ENCODE measurements around the gene C17orf50.
A peak's percentile ranks its signal among the peaks of the same experiment; 100 is the strongest.

Gene C17orf50

DNA sequence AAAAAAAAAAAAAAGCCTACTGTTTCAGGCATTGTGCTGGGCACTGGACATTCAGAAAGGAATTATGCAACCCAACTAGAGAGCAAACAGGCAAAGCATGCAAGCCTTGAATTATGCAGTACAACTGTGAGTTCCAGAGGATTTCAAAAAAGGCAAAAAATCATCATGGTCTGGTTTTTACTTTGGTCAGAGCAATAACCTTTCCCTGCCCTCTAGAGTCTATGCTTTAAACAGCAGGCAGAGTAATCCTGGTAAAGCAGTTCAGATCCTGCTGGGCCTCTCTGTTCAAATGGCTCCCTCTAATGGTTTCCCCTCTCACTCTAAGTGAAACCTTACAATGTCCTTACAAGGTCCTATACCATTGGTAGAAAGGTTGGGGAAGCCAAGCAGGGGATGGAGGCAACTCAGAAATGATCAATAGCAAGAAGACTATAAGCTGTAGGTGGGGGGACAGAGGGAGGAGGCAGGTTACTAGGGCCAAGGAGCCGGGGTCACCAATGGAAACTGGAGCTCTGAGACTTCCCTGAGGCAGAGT, 44.0 kb downstream of the C17orf50 start:
- TF ChIP-seq, protein P1, sequence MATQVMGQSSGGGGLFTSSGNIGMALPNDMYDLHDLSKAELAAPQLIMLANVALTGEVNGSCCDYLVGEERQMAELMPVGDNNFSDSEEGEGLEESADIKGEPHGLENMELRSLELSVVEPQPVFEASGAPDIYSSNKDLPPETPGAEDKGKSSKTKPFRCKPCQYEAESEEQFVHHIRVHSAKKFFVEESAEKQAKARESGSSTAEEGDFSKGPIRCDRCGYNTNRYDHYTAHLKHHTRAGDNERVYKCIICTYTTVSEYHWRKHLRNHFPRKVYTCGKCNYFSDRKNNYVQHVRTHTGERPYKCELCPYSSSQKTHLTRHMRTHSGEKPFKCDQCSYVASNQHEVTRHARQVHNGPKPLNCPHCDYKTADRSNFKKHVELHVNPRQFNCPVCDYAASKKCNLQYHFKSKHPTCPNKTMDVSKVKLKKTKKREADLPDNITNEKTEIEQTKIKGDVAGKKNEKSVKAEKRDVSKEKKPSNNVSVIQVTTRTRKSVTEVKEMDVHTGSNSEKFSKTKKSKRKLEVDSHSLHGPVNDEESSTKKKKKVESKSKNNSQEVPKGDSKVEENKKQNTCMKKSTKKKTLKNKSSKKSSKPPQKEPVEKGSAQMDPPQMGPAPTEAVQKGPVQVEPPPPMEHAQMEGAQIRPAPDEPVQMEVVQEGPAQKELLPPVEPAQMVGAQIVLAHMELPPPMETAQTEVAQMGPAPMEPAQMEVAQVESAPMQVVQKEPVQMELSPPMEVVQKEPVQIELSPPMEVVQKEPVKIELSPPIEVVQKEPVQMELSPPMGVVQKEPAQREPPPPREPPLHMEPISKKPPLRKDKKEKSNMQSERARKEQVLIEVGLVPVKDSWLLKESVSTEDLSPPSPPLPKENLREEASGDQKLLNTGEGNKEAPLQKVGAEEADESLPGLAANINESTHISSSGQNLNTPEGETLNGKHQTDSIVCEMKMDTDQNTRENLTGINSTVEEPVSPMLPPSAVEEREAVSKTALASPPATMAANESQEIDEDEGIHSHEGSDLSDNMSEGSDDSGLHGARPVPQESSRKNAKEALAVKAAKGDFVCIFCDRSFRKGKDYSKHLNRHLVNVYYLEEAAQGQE (IDR thresholded peaks at IDR 0.05; ENCODE audit: insufficient read depth in 1 of 2, low read depth in 2 of 2, low read length in 2 of 2): no peak; a peak in 1 of 4 replicates
- TF ChIP-seq FOXP2 (optimal IDR thresholded peaks at IDR 0.05; ENCODE audit: borderline replicate concordance, extremely low read depth, extremely low read length, insufficient read depth): no peak
- TF ChIP-seq POLR2AphosphoS5 (IDR thresholded peaks at IDR 0.05; ENCODE audit: low read depth, low read length): no peak
- no peak for TF ChIP-seq TAF1 (IDR thresholded peaks at IDR 0.05; ENCODE audit: borderline replicate concordance, insufficient read depth, low read length)
- no peak for TF ChIP-seq SIN3A (IDR thresholded peaks at IDR 0.05; ENCODE audit: borderline replicate concordance, insufficient read depth, low read length)

DNA sequence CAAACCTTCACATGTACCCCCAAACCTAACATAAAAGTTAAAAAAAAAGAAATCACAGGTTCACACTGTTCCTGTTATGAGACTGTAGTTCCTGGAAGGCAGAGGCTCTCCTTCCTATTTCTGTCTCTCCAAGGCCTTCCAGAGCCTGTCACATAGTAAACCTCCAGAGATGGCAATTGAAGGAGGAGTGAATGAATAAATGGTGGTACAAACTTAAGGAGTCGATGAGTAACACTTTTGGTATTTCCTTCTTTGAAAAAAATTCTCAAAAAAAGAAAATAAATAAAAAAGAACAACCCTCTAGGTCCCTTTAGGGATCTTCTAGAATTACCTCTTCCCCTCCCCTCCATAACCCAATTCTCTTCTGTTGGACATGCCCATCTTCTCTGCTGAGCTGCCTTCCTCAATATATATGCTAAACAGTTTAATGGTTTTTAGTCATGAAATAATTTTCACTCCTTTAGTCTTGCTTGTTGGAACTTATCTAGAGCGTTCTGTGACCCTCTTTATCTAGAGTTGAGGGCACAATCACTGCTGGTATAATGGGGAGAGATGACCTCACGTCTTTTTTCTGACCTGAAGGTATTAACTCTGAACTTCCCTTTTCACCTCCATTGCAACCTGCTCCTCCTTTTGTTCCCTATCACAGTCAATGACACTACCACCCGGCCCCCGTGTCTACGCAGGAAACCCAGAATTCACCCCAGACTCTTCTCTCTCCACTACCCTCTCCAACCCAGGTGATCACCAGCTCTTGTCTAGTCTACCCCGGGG, 46.9 kb downstream of the C17orf50 start:
- no peak for TF ChIP-seq POLR2AphosphoS5 (IDR thresholded peaks at IDR 0.05; ENCODE audit: low read depth, low read length)
- no peak for TF ChIP-seq TAF1 (IDR thresholded peaks at IDR 0.05; ENCODE audit: borderline replicate concordance, insufficient read depth, low read length)
- no peak for TF ChIP-seq FOXP2 (optimal IDR thresholded peaks at IDR 0.05; ENCODE audit: borderline replicate concordance, extremely low read depth, extremely low read length, insufficient read depth)
- TF ChIP-seq, protein P1 (IDR thresholded peaks at IDR 0.05; ENCODE audit: insufficient read depth in 1 of 2, low read depth in 2 of 2, low read length in 2 of 2): no peak
- TF ChIP-seq SIN3A (IDR thresholded peaks at IDR 0.05; ENCODE audit: borderline replicate concordance, insufficient read depth, low read length): no peak

DNA sequence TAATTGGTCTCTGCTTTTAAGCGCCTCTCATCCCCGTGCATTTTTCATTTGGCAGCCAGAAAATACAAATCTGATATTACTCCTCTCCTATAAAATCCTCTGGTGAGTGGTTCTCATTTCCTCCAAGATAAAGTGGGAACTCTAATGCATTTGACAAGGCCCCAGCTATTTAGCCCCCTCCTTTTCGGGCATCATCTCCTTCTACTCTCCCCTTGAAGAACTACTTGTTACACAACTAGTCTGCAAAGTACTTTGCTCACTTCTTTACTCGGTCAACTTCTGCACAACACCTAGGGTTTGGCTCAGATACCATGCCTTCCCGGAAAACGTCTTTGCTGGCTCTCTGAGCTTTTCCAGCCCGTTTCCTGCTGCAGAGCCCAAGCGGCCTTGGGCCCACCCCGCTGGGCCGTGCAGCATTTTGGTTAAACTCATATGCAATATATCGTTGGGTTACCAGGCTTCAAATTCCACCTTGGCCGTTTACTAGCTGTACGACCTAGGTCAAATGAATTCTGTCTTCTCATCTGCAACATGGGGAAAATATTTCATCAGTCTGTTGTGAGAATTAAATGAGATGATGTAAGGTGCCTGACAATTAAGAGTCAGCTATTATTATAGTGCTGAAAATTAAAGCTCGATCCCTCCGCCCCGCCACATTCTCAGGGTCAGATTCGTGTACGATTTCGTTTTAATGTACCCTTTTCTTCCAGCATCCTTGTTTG, 47.7 kb downstream of the C17orf50 start:
- TF ChIP-seq, protein P1 (IDR thresholded peaks at IDR 0.05; ENCODE audit: insufficient read depth in 1 of 2, low read depth in 2 of 2, low read length in 2 of 2): no peak
- no peak for TF ChIP-seq FOXP2 (optimal IDR thresholded peaks at IDR 0.05; ENCODE audit: borderline replicate concordance, extremely low read depth, extremely low read length, insufficient read depth)
- TF ChIP-seq TAF1 (IDR thresholded peaks at IDR 0.05; ENCODE audit: borderline replicate concordance, insufficient read depth, low read length): no peak
- no peak for TF ChIP-seq POLR2AphosphoS5 (IDR thresholded peaks at IDR 0.05; ENCODE audit: low read depth, low read length)
- no peak for TF ChIP-seq SIN3A (IDR thresholded peaks at IDR 0.05; ENCODE audit: borderline replicate concordance, insufficient read depth, low read length)

DNA sequence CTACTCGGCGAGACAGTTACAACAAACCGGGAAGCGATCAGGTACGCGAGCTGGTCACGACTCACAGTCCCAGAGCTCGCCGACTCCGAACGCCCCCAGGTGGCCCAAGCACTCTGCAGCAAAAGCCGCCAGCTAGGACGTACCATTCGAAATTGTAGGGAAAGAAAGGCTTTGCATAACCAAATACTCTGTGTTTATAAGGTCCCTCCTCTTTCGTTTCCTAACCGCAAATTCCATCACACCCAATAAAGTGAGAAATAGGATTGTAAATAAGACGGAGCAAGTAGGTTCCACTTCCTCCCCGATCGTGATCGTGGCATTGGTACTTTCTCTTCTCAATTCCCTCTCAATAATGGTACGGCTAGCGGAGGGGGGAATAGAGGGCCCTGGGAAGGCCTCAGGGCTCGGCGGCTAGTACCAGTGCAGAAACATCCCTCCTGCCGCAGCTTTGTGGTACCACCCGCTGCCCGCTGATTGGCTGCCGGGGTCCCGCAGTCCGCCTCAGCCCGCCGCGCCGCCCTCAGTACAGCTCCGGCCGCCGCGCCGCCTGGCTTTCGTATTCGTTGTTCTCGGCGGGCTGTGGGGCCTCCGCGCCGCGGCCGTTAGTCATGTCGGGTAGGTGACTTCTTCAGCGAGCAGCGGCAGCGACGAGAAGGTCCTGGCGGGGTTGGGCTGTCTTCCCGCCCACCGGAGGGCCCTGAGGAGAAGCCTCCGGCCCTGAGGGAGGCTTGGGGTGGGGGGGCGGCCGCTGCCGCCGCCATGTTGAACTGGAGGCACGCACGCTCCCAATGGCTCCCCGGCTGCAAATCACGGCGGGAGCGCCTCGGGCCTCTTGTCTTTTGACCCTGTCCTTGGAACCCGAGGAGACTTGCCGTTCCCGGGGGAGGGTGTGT, 48.5 kb downstream of the C17orf50 start, which contains the start of gene TAF15:
TSS of gene TAF15 (plus strand) at position 523 of the 893 bp plus-strand sequence. CDS start at position 609, 86 bp downstream.
- TF ChIP-seq POLR2AphosphoS5 (IDR thresholded peaks at IDR 0.05; ENCODE audit: low read depth, low read length) (peak; percentile 98), FOXP2 (optimal IDR thresholded peaks at IDR 0.05; ENCODE audit: borderline replicate concordance, extremely low read depth, extremely low read length, insufficient read depth) (peak; percentile 49), TAF1 (IDR thresholded peaks at IDR 0.05; ENCODE audit: borderline replicate concordance, insufficient read depth, low read length) (peak; percentile 88), SIN3A (IDR thresholded peaks at IDR 0.05; ENCODE audit: borderline replicate concordance, insufficient read depth, low read length) (no peak; the same call in 1 of the 2 replicates)
- TF ChIP-seq, protein P1 (IDR thresholded peaks at IDR 0.05; ENCODE audit: insufficient read depth in 1 of 2, low read depth in 2 of 2, low read length in 2 of 2): peak; percentile 36 to 74; a peak in 2 of 4 replicates
